ENCODE measurements around the gene PHF23. TPM values are rescaled to one million over a fixed set of nuclear protein-coding genes. Genes with fewer than 3 reads are reported as not detected.

Gene PHF23
- total RNA-seq, 4 donors from 2014 or later = 19.8 to 39.5 (median 35.8) TPM

DNA sequence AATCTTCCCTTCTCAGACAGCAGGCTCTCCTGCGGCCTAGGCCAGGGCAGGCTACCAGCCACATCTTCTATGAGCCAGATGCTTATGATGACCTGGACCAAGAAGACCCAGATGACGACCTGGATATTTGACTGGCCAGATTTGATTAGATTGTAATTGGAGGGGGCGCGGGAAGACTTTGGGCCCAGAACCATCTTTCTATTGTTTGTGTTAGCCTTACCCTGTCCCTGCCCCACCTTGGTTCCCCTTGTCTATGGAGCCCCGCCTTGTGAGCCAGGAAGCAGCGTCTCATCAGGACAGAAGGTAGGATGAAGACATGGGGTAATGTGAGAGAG lies 20.3 kb upstream of the PHF23 start:
- no peaks in the 10 kb centered on the region for H3K9me3 ChIP-seq
- WGBS, 2 donors = 97 to 98% methylated on average over 6 of the region's 6 CpGs
- H3K4me1 ChIP-seq = peaks cover 9 to 28% of the 10 kb centered on the region in 2 donors
- no peak overlapping the region for H3K27ac ChIP-seq
- no peak overlapping the region for H3K4me3 ChIP-seq (replicated peaks in 1 of 3)
- DNase-seq = no peak
- TF ChIP-seq, protein P1, sequence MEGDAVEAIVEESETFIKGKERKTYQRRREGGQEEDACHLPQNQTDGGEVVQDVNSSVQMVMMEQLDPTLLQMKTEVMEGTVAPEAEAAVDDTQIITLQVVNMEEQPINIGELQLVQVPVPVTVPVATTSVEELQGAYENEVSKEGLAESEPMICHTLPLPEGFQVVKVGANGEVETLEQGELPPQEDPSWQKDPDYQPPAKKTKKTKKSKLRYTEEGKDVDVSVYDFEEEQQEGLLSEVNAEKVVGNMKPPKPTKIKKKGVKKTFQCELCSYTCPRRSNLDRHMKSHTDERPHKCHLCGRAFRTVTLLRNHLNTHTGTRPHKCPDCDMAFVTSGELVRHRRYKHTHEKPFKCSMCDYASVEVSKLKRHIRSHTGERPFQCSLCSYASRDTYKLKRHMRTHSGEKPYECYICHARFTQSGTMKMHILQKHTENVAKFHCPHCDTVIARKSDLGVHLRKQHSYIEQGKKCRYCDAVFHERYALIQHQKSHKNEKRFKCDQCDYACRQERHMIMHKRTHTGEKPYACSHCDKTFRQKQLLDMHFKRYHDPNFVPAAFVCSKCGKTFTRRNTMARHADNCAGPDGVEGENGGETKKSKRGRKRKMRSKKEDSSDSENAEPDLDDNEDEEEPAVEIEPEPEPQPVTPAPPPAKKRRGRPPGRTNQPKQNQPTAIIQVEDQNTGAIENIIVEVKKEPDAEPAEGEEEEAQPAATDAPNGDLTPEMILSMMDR (IDR thresholded peaks at IDR 0.05) = no peak
- TF ChIP-seq POLR2A (IDR thresholded peaks at IDR 0.05) = no peak
- intact Hi-C loops (cut with DNase I) = no loop called here
- no peaks in the 10 kb centered on the region for H3K27me3 ChIP-seq
- peaks cover 21 to 28% of the 10 kb centered on the region in 2 donors for H3K36me3 ChIP-seq

DNA sequence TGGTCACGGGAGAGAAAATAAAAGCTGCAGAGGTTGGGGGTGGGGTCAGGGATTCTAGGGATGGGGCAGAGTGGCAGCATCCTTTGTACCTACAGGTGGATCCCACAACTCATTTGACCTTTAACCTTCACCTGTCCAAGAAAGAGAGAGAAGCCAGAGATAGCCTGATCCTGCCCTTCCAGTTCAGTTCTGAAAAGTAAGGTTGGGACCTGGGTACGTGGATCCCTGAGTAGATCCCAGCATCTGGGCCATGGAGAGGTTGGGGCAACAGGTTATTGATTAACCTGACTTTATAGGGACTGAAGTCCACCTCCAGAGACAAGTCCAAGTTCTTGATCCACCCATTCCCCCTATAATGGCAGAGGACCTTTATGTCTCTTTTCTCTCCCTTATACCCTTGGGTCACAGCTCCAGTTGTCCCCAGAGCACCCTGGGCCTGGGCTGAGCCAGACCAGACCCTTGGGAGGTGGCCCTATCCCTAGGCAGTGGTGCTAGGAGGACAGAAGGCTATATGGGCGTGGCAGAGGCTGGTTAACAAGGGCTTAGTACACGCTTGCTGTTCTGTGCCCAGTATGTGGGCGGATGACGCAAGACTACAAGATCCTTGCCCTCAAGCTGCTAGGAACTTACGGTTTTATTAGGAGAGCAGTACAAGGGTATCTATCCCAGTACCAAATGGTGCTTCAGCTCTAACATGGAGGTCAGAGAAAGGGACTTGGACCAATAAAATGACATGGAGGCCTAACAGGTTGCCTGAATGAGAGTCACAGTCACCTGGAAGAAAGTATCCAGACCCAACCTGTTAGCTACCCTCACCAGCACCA lies 19.7 kb upstream of the PHF23 start:
- no peak overlapping the region for H3K27ac ChIP-seq
- 90 to 91% methylated on average over 7 of the region's 7 CpGs for WGBS, 2 donors
- peaks cover 21 to 33% of the 10 kb centered on the region in 2 donors for H3K36me3 ChIP-seq

DNA sequence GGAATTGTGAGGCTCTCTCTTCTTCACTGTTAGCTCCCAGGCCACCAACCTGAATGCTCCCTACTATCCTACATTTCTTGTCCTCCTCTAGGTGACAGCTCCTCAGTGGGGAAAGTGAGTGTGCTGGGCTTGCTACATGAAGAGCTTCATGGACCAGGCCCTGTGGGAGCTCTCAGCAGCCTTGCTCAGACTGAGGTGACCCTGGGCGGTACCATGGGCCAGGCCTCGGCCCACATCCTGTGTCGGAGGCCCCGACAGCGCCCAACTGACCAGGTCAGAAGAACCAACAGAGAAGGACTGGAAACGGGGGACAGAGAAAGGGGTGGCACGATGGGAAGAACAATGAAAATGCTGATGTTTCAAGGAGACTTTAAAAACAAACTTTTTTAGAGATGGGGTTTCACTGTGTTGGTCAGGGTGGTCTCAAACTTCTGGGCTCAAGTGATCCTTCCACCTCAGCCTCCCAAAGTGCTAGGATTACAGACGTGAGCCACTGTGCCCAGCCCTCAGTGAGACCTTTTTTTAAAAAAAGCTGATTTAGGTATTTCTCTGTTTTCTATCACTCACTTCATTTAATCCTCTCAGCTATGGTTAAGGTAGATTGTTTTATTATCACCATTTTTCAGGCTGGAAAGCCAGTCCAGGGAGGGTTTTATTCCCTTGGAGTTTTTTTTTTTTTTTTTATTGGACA lies 17.7 kb upstream of the PHF23 start:
- no peak overlapping the region for H3K27ac ChIP-seq
- DNase-seq = no peak
- 87 to 93% methylated on average over 8 of the region's 8 CpGs for WGBS, 2 donors
- intact Hi-C loops (cut with DNase I) = no loop called here
- H3K4me1 ChIP-seq = peaks cover 19 to 33% of the 10 kb centered on the region in 2 donors
- TF ChIP-seq, protein P1 (IDR thresholded peaks at IDR 0.05) = no peak
- no peak for TF ChIP-seq POLR2A (IDR thresholded peaks at IDR 0.05)
- H3K27me3 ChIP-seq = no peaks in the 10 kb centered on the region
- H3K36me3 ChIP-seq = peaks cover 21 to 33% of the 10 kb centered on the region in 2 donors
- H3K9me3 ChIP-seq = no peaks in the 10 kb centered on the region
- no peak overlapping the region for H3K4me3 ChIP-seq (replicated peaks in 1 of 3)

More for the DNA sequence above, 19.7 kb upstream of the PHF23 start:
- intact Hi-C loops (cut with DNase I) = no loop called here
- TF ChIP-seq POLR2A (IDR thresholded peaks at IDR 0.05) = no peak
- TF ChIP-seq, protein P1 (IDR thresholded peaks at IDR 0.05) = no peak
- no peaks in the 10 kb centered on the region for H3K9me3 ChIP-seq
- no peak overlapping the region for H3K4me3 ChIP-seq (replicated peaks in 1 of 3)
- no peaks in the 10 kb centered on the region for H3K27me3 ChIP-seq
- H3K4me1 ChIP-seq = peaks cover 9 to 28% of the 10 kb centered on the region in 2 donors
- DNase-seq = peak in 1 of 2 donors; percentile 30

DNA sequence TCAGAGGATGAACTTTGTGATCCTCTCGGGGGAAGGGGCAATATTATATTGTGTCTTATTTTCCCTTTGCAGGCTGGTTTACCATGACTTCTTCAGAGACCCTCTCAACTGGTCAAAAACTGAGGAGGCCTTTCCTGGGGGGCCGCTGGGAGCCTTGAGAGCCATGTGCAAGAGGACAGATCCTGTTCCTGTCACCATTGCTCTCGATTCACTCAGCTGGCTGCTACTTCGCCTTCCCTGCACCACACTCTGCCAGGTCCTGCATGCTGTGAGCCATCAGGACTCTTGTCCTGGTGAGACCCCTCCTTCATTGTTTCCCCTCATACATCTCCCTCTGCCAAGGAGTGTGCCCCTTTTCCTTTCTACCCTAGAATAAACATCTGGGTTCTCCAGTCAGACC lies 15.3 kb upstream of the PHF23 start:
- Histone ChIP-seq H3K4me3 (replicated peaks in 1 of 3) (no peak overlapping the region), H3K36me3 (peaks cover 21 to 33% of the 10 kb centered on the region in 2 donors), H3K9me3 (no peaks in the 10 kb centered on the region), H3K27ac (no peak overlapping the region), H3K27me3 (no peaks in the 10 kb centered on the region), H3K4me1 (peaks cover 20 to 30% of the 10 kb centered on the region in 2 donors)
- DNase-seq = no peak
- 92 to 94% methylated on average over 4 of the region's 4 CpGs for WGBS, 2 donors
- intact Hi-C loops (cut with DNase I) = no loop called here
- no peak for TF ChIP-seq POLR2A (IDR thresholded peaks at IDR 0.05)
- TF ChIP-seq, protein P1 (IDR thresholded peaks at IDR 0.05) = no peak

GRCh38 chr17:7253082-7253481 lies 13.8 kb upstream of the PHF23 start:
- H3K4me3 ChIP-seq (replicated peaks in 1 of 3) = peak overlapping the region in 1 of 3 donors; percentile 98
- no peaks in the 10 kb centered on the region for H3K27me3 ChIP-seq
- peaks cover 14 to 26% of the 10 kb centered on the region in 2 donors for H3K36me3 ChIP-seq
- WGBS, 2 donors = 73 to 75% methylated on average over 5 of the region's 5 CpGs
- DNase-seq = no peak
- no peak for TF ChIP-seq POLR2A (IDR thresholded peaks at IDR 0.05)
- intact Hi-C loops (cut with DNase I) = no loop called here
- H3K9me3 ChIP-seq = no peaks in the 10 kb centered on the region
- peak overlapping the region; percentile 98 to 100 (median 98) for H3K27ac ChIP-seq
- H3K4me1 ChIP-seq = peaks cover 20 to 32% of the 10 kb centered on the region in 2 donors

Measured in thyroid gland (tissue), 4 donors.